HepG2 (cell line): Measurements from ENCODE around the gene COMMD4. TPM values are rescaled to one million over a fixed set of nuclear protein-coding genes. Genes with fewer than 3 reads are reported as not detected.

Experiments used
- ATAC-seq: fragments of 200-7000 bp; cut with Tn5 transposase; 3 replicates; pipeline ENCODE4 v1.9.1; 2020; ENCODE audit warnings: mild to moderate bottlenecking, moderate library complexity
- BruUV-seq: library from RNA; stranded (reverse); fragments of 400-500 nt; replicated peaks from 2 replicates; lab custom pipeline; 2021; lab: Mats Ljungman, UMichigan
- CTCF ChIA-PET: fragments of 300-600 bp; formaldehyde crosslinking; extraction: SDS; loops from one replicate; lab custom pipeline; 2021; ENCODE audit warnings: low total read pairs, inconsistent platforms, low intra/inter-chr PET ratio; lab: Yijun Ruan, JAX
- POLR2A ChIA-PET: fragments of 350-600 bp; sonication (Branson Sonifier 250); formaldehyde crosslinking; loops from one replicate; lab custom pipeline; 2020; ENCODE audit warnings: antibody characterized with exemption, inconsistent platforms; lab: Yijun Ruan, JAX
- DNase-seq: peaks from one replicate; pipeline ENCODE4 v3.0.0-alpha.2; 2015; ENCODE audit warnings: low spot score
- FAIRE-seq: peaks from 3 replicates; lab custom pipeline; 2011; peaks lifted over from hg19 to GRCh38; lab: Jason Lieb, UNC
- H2AFZ ChIP-seq: one replicate; pipeline ENCODE4 v1.6.1; 2011; ENCODE audit warnings: low read length, inconsistent platforms
- H3K27ac ChIP-seq: fragments of 300-600 bp; 3 replicates; pipeline ENCODE4 v1.8.0; 2011; ENCODE audit warnings: mixed run types, mild to moderate bottlenecking, mixed read lengths, low read length, inconsistent platforms; ENCODE audit not compliant: insufficient read depth; ENCODE audit errors: extremely low read length
- H3K27me3 ChIP-seq, 2 experiments: fragments of 200-600 bp in 1 of 2; 2 replicates in 1 of 2; 3 replicates in 1 of 2; pipeline versions ENCODE4 v1.6.0 to v1.8.0; 2011; ENCODE audit warnings: low read length in 2 of 2, mild to moderate bottlenecking in 2 of 2, moderate library complexity in 2 of 2, inconsistent platforms in 1 of 2; ENCODE audit not compliant: insufficient read depth in 2 of 2, control insufficient read depth in 1 of 2
- H3K36me3 ChIP-seq, 2 experiments: fragments of 200-600 bp in 1 of 2; replicated peaks in 1 of 2; 2 replicates in 1 of 2; 3 replicates in 1 of 2; pipeline versions ENCODE4 v1.5.1 to v1.8.0; 2011; ENCODE audit warnings: low read length in 2 of 2, inconsistent platforms in 1 of 2; ENCODE audit not compliant: insufficient read depth in 2 of 2, control insufficient read depth in 1 of 2
- H3K4me1 ChIP-seq: 2 replicates; pipeline ENCODE4 v1.5.1; 2012; ENCODE audit warnings: low read length, inconsistent platforms; ENCODE audit not compliant: insufficient read depth
- H3K4me2 ChIP-seq: 2 replicates; pipeline ENCODE4 v1.6.0; 2011; ENCODE audit warnings: low read depth, low read length, inconsistent platforms
- H3K4me3 ChIP-seq, 3 experiments: fragments of 200-600 bp in 1 of 3; sonication (generic), shearing (Covaris generic) in 1 of 3; replicated peaks in 1 of 3; 2 replicates each; pipeline ENCODE4 v1.5.1; 2011 to 2016; ENCODE audit warnings: low read length in 3 of 3, inconsistent platforms in 2 of 3, low read depth in 2 of 3, mild to moderate bottlenecking in 2 of 3, control low read depth in 1 of 3, mixed read lengths in 1 of 3; ENCODE audit not compliant: insufficient read depth in 1 of 3
- H3K79me2 ChIP-seq: one replicate; pipeline ENCODE4 v1.6.1; 2011; ENCODE audit warnings: low read length, inconsistent platforms; ENCODE audit not compliant: insufficient read depth
- H3K9ac ChIP-seq: 2 replicates; pipeline ENCODE4 v1.6.0; 2011; ENCODE audit warnings: mild to moderate bottlenecking, low read depth, low read length, inconsistent platforms; ENCODE audit not compliant: insufficient read depth
- H3K9me3 ChIP-seq: 2 replicates; pipeline ENCODE4 v1.5.1; 2012; ENCODE audit warnings: mild to moderate bottlenecking, low read length
- H4K20me1 ChIP-seq: 2 replicates; pipeline ENCODE4 v1.6.0; 2011; ENCODE audit warnings: inconsistent platforms, mild to moderate bottlenecking, low read length, moderate library complexity; ENCODE audit not compliant: insufficient read depth
- AKAP8 ChIP-seq: sonication (generic); formaldehyde crosslinking; IDR thresholded peaks from 2 replicates; pipeline ENCODE4 v1.5.1; 2020; ENCODE audit warnings: mild to moderate bottlenecking, missing genetic modification reagents
- KDM2A ChIP-seq: sonication (generic); formaldehyde crosslinking; IDR thresholded peaks from 2 replicates; pipeline ENCODE4 v1.4.0; 2020; ENCODE audit warnings: low read depth, missing genetic modification reagents, borderline replicate concordance
- RFX1 ChIP-seq: fragments of 450-650 bp; IDR thresholded peaks from 2 replicates; pipeline ENCODE4 v1.6.1; 2017
- SP4 ChIP-seq: sonication (generic); formaldehyde crosslinking; IDR thresholded peaks from 2 replicates; pipeline ENCODE4 v1.8.1; 2023; ENCODE audit warnings: mild to moderate bottlenecking, missing genetic modification reagents
- SRY ChIP-seq: sonication (generic); formaldehyde crosslinking; IDR thresholded peaks from 2 replicates; pipeline ENCODE4 v1.8.0; 2022; ENCODE audit warnings: mild to moderate bottlenecking, missing genetic modification reagents
- ZBTB7B ChIP-seq: sonication (generic); formaldehyde crosslinking; IDR thresholded peaks from 2 replicates; pipeline ENCODE4 v1.4.0; 2020; ENCODE audit warnings: missing genetic modification reagents
- ZNF263 ChIP-seq: sonication (generic); formaldehyde crosslinking; IDR thresholded peaks from 2 replicates; pipeline ENCODE4 v1.4.0; 2020; ENCODE audit warnings: missing genetic modification reagents
- ZNF317 ChIP-seq: sonication (generic); formaldehyde crosslinking; IDR thresholded peaks from 2 replicates; pipeline ENCODE4 v1.5.0; 2020; ENCODE audit warnings: mild to moderate bottlenecking, missing genetic modification reagents
- ZNF672 ChIP-seq: sonication (generic); formaldehyde crosslinking; IDR thresholded peaks from 2 replicates; pipeline ENCODE4 v1.8.1; 2022; ENCODE audit warnings: missing genetic modification reagents
- ZSCAN31 ChIP-seq: sonication (generic); formaldehyde crosslinking; IDR thresholded peaks from 2 replicates; pipeline ENCODE4 v1.5.0; 2020; ENCODE audit warnings: low read depth, mild to moderate bottlenecking, missing genetic modification reagents
- WGBS: methylation state at CpG from one replicate; pipeline ENCODE4 v1.1.6; 2017; ENCODE audit warnings: low lambda C conversion rate; 5-methylcytosine and 5-hydroxymethylcytosine counted together
- in situ Hi-C: cut with HindIII; loops from 2 replicates; pipeline ENCODE4 v1.10.0; 2017; ENCODE audit warnings: low pct_unique_long_range_greater_than_20kb; ENCODE audit not compliant: extremely low pct_ligation_motif_present
- intact Hi-C: fragments of 100-400 bp; cut with micrococcal nuclease; formaldehyde crosslinking; loops from one replicate; pipeline ENCODE4 v1.10.0; 2022; ENCODE audit not compliant: unreplicated experiment
- polyA plus RNA-seq, 8 experiments: library from polyadenylated mRNA; depleted of rRNA in 3 of 8; stranded (reverse) in 7 of 8; unstranded in 1 of 8; fragments of >200 nt; fragmentation: Illumina TruSeq in 4 of 8; extraction: Trizol in 4 of 8; gene quantifications; 2 replicates each; pipeline versions ENCODE4 v1.2.1 to v1.2.3, GENCODE V29; 2011 to 2016; ENCODE audit warnings: low read depth in 4 of 8, missing spikeins in 1 of 8, mixed read lengths in 1 of 8; ENCODE audit not compliant: insufficient read depth in 1 of 8
- total RNA-seq, 5 experiments: library from RNA; depleted of rRNA; stranded (reverse); fragments of >200 nt; fragmentation: Illumina TruSeq; extraction: Trizol; gene quantifications; 2 replicates each; pipeline ENCODE4 v1.2.3, GENCODE V29; 2016; ENCODE audit warnings: low read depth in 1 of 5
- TF ChIP-seq, protein P1 (sequence below): IDR thresholded peaks from 2 replicates; pipeline ENCODE4 v1.6.1; 2016
- TF ChIP-seq, protein P2 (sequence below): sonication (generic); formaldehyde crosslinking; IDR thresholded peaks from 2 replicates; pipeline ENCODE4 v1.5.0; 2020; ENCODE audit warnings: missing genetic modification reagents, mild to moderate bottlenecking, borderline replicate concordance
- TF ChIP-seq, protein P3 (sequence below): sonication (generic); formaldehyde crosslinking; conservative IDR thresholded peaks from 2 replicates; pipeline ENCODE4 v1.4.0; 2020; ENCODE audit warnings: mild to moderate bottlenecking, missing genetic modification reagents, moderate library complexity
- TF ChIP-seq, protein P4 (sequence below): sonication (generic); formaldehyde crosslinking; IDR thresholded peaks from 2 replicates; pipeline ENCODE4 v1.4.0; 2020; ENCODE audit warnings: missing genetic modification reagents, borderline replicate concordance

The COMMD4 gene
- total and polyA plus RNA-seq, 2 of the 13 experiments (the other 11 are each of a cell fraction or from before 2014, with no cell fraction given), result 45.8 to 89.9 TPM

DNA sequence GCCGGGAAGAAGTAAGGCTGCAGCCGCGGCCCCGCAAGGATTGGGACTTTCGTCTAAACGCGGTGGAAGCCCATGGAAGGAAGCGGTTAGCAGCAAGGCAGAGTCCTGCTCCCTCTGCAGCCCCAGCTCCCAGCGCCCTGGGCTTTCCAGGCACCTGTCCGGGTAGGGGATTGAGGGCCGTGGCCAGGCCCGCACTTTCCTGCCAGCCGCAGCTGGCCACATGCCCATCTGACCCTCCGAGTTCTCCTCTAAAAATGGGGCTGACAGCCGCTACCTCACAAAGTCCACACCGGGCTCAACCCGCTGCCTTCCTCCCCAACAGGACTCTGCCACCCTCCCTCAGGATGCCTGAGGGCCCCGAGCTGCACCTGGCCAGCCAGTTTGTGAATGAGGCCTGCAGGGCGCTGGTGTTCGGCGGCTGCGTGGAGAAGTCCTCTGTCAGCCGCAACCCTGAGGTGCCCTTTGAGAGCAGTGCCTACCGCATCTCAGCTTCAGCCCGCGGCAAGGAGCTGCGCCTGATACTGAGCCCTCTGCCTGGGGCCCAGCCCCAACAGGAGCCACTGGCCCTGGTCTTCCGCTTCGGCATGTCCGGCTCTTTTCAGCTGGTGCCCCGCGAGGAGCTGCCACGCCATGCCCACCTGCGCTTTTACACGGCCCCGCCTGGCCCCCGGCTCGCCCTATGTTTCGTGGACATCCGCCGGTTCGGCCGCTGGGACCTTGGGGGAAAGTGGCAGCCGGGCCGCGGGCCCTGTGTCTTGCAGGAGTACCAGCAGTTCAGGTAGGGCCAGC is 12.9 kb downstream of the COMMD4 start:
- no peaks in the 10 kb centered on the region for H3K79me2 ChIP-seq
- H3K27me3 ChIP-seq, result no peaks in the 10 kb centered on the region
- peak; percentile 29 for ATAC-seq
- intact Hi-C loops (no loop called here), in situ Hi-C loops (no loop called here)
- H2AFZ ChIP-seq, result no peak overlapping the region
- H3K36me3 ChIP-seq, result no peaks in the 10 kb centered on the region
- no peak for DNase-seq
- CTCF ChIA-PET, result no interaction called here
- BruUV-seq, result no TSS peak
- no peaks in the 10 kb centered on the region for H4K20me1 ChIP-seq
- H3K4me1 ChIP-seq, result peaks cover 18% of the 10 kb centered on the region
- no peak for FAIRE-seq
- H3K9me3 ChIP-seq, result no peaks in the 10 kb centered on the region
- H3K4me2 ChIP-seq, result peak overlapping the region; percentile 94
- POLR2A ChIA-PET, result interaction anchor here (0.6 to 2.4 kb wide), 2 partner anchors 20 to 988 kb away, joined by 3 to 42 read pairs; partner anchors contain the start of genes ISL2 and MAN2C1
- peak overlapping the region; percentile 70 to 96 (median 94) for H3K4me3 ChIP-seq
- H3K9ac ChIP-seq, result peak overlapping the region; percentile 81
- 76% methylated on average over 25 of the region's 46 CpGs for WGBS
- peak overlapping the region; percentile 47 for H3K27ac ChIP-seq
- TF ChIP-seq, protein P1, sequence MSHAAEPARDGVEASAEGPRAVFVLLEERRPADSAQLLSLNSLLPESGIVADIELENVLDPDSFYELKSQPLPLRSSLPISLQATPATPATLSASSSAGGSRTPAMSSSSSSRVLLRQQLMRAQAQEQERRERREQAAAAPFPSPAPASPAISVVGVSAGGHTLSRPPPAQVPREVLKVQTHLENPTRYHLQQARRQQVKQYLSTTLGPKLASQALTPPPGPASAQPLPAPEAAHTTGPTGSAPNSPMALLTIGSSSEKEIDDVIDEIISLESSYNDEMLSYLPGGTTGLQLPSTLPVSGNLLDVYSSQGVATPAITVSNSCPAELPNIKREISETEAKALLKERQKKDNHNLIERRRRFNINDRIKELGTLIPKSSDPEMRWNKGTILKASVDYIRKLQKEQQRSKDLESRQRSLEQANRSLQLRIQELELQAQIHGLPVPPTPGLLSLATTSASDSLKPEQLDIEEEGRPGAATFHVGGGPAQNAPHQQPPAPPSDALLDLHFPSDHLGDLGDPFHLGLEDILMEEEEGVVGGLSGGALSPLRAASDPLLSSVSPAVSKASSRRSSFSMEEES (CRISPR knock-in tag), result no peak
- 0 out of 2 replicates have a peak, but pooled peaks have one; percentile 34 for TF ChIP-seq SRY (CRISPR knock-in tag)
- TF ChIP-seq ZBTB7B (CRISPR knock-in tag), result no peak
- TF ChIP-seq ZNF672 (CRISPR knock-in tag), result no peak
- no peak for TF ChIP-seq RFX1
- peak; percentile 32; the same call in 1 of the 2 replicates for TF ChIP-seq ZNF263
- TF ChIP-seq, protein P2, sequence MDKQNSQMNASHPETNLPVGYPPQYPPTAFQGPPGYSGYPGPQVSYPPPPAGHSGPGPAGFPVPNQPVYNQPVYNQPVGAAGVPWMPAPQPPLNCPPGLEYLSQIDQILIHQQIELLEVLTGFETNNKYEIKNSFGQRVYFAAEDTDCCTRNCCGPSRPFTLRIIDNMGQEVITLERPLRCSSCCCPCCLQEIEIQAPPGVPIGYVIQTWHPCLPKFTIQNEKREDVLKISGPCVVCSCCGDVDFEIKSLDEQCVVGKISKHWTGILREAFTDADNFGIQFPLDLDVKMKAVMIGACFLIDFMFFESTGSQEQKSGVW (CRISPR knock-in tag), result no peak
- 0 out of 2 replicates have a peak, but pooled peaks have one; percentile 37 for TF ChIP-seq ZNF317 (CRISPR knock-in tag)
- TF ChIP-seq, protein P3, sequence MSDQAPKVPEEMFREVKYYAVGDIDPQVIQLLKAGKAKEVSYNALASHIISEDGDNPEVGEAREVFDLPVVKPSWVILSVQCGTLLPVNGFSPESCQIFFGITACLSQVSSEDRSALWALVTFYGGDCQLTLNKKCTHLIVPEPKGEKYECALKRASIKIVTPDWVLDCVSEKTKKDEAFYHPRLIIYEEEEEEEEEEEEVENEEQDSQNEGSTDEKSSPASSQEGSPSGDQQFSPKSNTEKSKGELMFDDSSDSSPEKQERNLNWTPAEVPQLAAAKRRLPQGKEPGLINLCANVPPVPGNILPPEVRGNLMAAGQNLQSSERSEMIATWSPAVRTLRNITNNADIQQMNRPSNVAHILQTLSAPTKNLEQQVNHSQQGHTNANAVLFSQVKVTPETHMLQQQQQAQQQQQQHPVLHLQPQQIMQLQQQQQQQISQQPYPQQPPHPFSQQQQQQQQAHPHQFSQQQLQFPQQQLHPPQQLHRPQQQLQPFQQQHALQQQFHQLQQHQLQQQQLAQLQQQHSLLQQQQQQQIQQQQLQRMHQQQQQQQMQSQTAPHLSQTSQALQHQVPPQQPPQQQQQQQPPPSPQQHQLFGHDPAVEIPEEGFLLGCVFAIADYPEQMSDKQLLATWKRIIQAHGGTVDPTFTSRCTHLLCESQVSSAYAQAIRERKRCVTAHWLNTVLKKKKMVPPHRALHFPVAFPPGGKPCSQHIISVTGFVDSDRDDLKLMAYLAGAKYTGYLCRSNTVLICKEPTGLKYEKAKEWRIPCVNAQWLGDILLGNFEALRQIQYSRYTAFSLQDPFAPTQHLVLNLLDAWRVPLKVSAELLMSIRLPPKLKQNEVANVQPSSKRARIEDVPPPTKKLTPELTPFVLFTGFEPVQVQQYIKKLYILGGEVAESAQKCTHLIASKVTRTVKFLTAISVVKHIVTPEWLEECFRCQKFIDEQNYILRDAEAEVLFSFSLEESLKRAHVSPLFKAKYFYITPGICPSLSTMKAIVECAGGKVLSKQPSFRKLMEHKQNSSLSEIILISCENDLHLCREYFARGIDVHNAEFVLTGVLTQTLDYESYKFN, result no peak
- no peak for TF ChIP-seq SP4 (CRISPR knock-in tag)
- 0 out of 2 replicates have a peak, but pooled peaks have one; percentile 59 for TF ChIP-seq ZSCAN31 (CRISPR knock-in tag)
- TF ChIP-seq, protein P4, sequence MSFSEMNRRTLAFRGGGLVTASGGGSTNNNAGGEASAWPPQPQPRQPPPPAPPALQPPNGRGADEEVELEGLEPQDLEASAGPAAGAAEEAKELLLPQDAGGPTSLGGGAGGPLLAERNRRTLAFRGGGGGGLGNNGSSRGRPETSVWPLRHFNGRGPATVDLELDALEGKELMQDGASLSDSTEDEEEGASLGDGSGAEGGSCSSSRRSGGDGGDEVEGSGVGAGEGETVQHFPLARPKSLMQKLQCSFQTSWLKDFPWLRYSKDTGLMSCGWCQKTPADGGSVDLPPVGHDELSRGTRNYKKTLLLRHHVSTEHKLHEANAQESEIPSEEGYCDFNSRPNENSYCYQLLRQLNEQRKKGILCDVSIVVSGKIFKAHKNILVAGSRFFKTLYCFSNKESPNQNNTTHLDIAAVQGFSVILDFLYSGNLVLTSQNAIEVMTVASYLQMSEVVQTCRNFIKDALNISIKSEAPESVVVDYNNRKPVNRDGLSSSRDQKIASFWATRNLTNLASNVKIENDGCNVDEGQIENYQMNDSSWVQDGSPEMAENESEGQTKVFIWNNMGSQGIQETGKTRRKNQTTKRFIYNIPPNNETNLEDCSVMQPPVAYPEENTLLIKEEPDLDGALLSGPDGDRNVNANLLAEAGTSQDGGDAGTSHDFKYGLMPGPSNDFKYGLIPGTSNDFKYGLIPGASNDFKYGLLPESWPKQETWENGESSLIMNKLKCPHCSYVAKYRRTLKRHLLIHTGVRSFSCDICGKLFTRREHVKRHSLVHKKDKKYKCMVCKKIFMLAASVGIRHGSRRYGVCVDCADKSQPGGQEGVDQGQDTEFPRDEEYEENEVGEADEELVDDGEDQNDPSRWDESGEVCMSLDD (CRISPR knock-in tag), result no peak
- TF ChIP-seq AKAP8, result peak; percentile 68; the same call in 1 of the 2 replicates
- TF ChIP-seq KDM2A (CRISPR knock-in tag), result peak; percentile 72; the same call in 1 of the 2 replicates
